GM18873 (cell line): ENCODE measurements around the gene C6orf136.
"Not testable (repeated sequence)": the region's sequence is repeated elsewhere in the genome, so short reads cannot be mapped to it uniquely, and the experiment has no call there.

Experiments
- ATAC-seq: cut with Tn5 transposase; IDR thresholded peaks from one replicate; pipeline ENCODE4 v1.9.1; 2021; ENCODE audit warnings: mild to moderate bottlenecking, moderate library complexity, moderate number of reproducible peaks; ENCODE audit not compliant: unreplicated experiment, low FRiP score

The C6orf136 gene

GRCh38 chr6:30646450-30647241 is at the start of gene C6orf136:
Gene C6orf136, plus strand, starts transcription at chr6:30647133. Its CDS starts 99 bp downstream, at chr6:30647232.
- peak; percentile 38 for ATAC-seq

GRCh38 chr6:30597315-30598144 is 49.4 kb upstream of the C6orf136 start:
- ATAC-seq, result not testable (repeated sequence)

GRCh38 chr6:30598912-30599624 is 47.9 kb upstream of the C6orf136 start:
- no peak for ATAC-seq

GRCh38 chr6:30599625-30600324 is 47.2 kb upstream of the C6orf136 start:
- no peak for ATAC-seq

GRCh38 chr6:30600451-30600961 is 46.4 kb upstream of the C6orf136 start:
- no peak for ATAC-seq

GRCh38 chr6:30601436-30601814 is 45.5 kb upstream of the C6orf136 start:
- no peak for ATAC-seq

- no peak for ATAC-seq
Measured at GRCh38 chr6:30601815-30602641, 44.9 kb upstream of the C6orf136 start.

- no peak for ATAC-seq
Measured at GRCh38 chr6:30603961-30604360, 43.0 kb upstream of the C6orf136 start.

- no peak for ATAC-seq
Measured at GRCh38 chr6:30610065-30610464, 36.9 kb upstream of the C6orf136 start.

- no peak for ATAC-seq
Measured at GRCh38 chr6:30611150-30611855, 35.6 kb upstream of the C6orf136 start.

- no peak for ATAC-seq
Measured at GRCh38 chr6:30611856-30612194, 35.1 kb upstream of the C6orf136 start.

- no peak for ATAC-seq
Measured at GRCh38 chr6:30612213-30612612, 34.7 kb upstream of the C6orf136 start.

GRCh38 chr6:30612687-30613248 is 34.2 kb upstream of the C6orf136 start:
- ATAC-seq, result no peak

GRCh38 chr6:30613251-30614043 is 33.5 kb upstream of the C6orf136 start:
- no peak for ATAC-seq

GRCh38 chr6:30614044-30614842 is 32.7 kb upstream of the C6orf136 start:
- no peak for ATAC-seq

- ATAC-seq, result peak; percentile 26
Measured at GRCh38 chr6:30614843-30615218, 32.1 kb upstream of the C6orf136 start.
